ENCODE results near the gene IRAK2. TPM values are rescaled to one million over a fixed set of nuclear protein-coding genes. Genes with fewer than 3 reads are reported as not detected.

Gene IRAK2
- polyA plus RNA-seq, 3 donors: 0.69 to 0.99 (median 0.97) TPM

- no peak for DNase-seq (ENCODE audit: low read depth in 3 of 3, low spot score in 2 of 3)
Measured at GRCh38 chr3:10217359-10217758, 52.6 kb downstream of the IRAK2 start.

GRCh38 chr3:10219737-10220136 lies 55.0 kb downstream of the IRAK2 start:
- DNase-seq (ENCODE audit: low read depth in 3 of 3, low spot score in 2 of 3): no peak

DNA sequence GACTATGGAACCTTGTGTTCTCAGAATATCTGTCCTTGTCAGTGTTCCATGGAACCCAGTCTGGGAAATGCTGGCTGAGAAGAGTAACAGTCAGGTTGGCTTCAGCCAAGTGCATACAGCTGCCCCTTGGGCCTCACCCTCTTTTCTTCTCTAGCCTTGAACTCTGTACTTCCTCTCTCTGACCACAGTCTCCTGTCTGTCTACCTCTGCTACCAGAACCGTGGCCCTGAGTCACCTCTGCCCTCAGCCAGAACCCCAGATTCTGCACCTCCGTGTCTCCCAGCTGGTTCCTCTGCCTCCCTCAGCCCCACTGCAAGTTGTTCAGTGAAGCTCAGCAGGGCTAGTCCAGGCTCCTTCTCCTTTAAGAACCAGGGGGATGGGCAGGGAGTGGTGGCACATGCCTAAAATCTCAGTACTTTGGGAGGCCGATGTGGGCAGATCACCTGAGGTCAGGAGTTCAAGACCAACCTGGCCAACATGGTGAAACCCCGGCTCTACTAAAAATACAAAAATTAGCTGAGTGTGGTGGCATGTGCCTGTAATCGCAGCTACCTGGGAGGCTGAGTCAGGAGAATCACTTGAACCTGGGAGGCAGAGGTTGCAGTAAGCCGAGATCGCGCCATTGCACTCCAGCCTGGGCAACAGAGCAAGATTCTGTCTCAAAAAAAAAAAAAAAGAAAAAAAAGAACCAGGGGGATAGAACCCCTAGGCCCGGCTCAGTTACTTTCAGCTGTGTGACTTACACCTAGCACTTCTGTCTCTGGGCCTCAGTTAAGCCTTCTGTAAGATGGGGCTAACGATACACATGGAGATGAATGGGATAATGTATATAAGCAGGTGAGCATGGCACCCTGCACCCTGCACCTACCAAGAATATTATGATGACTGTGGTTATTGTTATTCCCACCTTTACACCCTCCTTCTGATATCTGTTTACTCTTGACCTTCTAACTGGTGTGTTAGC lies 59.2 kb downstream of the IRAK2 start:
- DNase-seq (ENCODE audit: low read depth in 3 of 3, low spot score in 2 of 3): no peak

GRCh38 chr3:10224794-10225665 lies 60.3 kb downstream of the IRAK2 start:
- DNase-seq (ENCODE audit: low read depth in 3 of 3, low spot score in 2 of 3): no peak

DNA sequence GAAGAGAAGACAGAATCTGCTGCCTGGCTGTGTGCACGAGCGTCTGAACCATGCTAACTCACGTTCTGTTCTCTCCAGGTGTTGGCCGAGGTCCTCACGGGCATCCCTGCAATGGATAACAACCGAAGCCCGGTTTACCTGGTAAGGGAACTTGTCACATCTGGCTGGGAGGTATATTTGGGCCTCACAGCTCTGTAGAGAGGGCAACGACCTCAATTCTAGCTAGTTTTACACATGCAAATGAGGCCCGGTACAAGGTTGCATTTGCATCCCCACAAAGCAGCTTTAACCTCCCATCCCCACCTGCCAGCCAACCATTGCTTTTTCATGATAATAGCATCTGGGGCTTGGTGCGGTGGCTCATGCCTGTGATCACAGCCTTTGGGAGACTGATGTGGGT lies 61.6 kb downstream of the IRAK2 start:
- DNase-seq (ENCODE audit: low read depth in 3 of 3, low spot score in 2 of 3): no peak

- no peak for DNase-seq (ENCODE audit: low read depth in 3 of 3, low spot score in 2 of 3)
Measured at GRCh38 chr3:10228248-10228950, 63.7 kb downstream of the IRAK2 start.

- DNase-seq (ENCODE audit: low read depth in 3 of 3, low spot score in 2 of 3): no peak
Measured at GRCh38 chr3:10229576-10229975, 64.9 kb downstream of the IRAK2 start.

GRCh38 chr3:10232137-10232536 lies 67.4 kb downstream of the IRAK2 start:
- no peak for DNase-seq (ENCODE audit: low read depth in 3 of 3, low spot score in 2 of 3)

DNA sequence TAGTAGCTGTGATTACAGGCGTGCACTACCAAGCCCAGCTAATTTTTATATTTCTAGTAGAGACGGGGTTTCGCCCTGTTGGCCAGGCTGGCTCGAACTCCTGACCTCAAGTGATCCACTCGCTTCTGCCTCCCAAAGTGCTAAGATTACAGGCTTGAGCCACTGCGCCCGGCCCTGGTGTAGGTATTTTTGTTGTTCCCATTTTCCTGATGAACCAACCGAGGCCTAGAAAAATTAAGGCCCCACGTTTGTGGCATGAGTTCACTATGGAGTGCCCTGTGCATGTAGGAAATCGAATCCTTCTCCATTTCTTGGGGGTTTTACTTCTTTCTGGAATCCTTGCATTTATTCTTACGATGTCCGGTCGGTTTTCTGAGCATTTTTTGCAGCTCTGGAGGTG lies 69.3 kb downstream of the IRAK2 start:
- DNase-seq (ENCODE audit: low read depth in 3 of 3, low spot score in 2 of 3): no peak

DNA sequence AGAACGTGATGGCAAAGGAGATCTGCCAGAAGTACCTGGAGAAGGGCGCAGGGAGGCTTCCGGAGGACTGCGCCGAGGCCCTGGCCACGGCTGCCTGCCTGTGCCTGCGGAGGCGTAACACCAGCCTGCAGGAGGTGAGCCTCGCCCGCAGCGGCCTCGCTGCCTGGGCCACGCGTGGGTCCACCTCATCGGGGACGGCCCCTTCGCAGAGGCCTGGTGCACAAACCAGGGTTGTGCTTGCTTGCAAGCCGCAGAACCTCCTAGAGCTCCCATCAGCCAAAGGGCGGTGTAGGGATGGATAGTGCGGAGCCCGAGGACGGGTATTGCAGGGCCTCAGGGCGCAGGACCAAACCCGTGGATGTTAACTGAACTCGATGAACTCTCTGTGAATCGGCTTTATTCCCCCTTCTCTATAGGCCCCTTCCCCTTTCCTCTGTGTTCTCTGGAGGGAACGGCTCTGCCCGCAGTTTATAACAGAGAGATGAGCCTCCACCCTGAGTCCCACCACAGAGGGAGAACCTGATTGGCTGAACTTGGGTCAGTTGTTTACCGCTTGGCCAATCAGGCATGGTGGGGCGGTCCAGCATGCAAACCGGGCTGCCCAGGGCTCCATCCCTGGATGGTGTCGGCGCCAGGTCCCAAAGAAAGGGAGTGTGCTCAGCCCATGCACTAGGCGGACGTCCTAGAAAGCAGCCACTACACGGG lies 70.0 kb downstream of the IRAK2 start:
- DNase-seq (ENCODE audit: low read depth in 3 of 3, low spot score in 2 of 3): no peak

GRCh38 chr3:10235551-10235950 lies 70.8 kb downstream of the IRAK2 start:
- no peak for DNase-seq (ENCODE audit: low read depth in 3 of 3, low spot score in 2 of 3)

GRCh38 chr3:10238345-10239183 lies 73.8 kb downstream of the IRAK2 start:
- DNase-seq (ENCODE audit: low read depth in 3 of 3, low spot score in 2 of 3): no peak

DNA sequence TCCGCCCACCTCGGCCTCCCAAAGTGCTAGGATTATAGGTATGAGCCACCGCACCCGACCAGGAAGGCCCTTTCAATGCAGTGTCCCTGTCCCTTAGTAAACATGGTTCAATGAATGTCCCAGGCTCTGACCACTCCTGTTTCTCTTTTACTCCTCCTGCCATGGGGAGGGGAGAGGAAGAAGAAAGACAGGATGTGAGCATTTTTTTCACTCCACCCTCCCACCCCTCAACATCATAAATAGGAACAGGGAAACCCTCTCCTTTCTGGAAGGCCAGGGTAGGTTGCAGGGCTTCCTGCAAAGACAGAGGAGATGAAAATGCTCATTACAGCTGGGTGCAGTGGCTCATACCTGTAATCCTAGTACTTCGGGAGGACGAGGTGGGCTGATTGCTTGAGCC lies 76.1 kb downstream of the IRAK2 start:
- DNase-seq (ENCODE audit: low read depth in 3 of 3, low spot score in 2 of 3): no peak

DNA sequence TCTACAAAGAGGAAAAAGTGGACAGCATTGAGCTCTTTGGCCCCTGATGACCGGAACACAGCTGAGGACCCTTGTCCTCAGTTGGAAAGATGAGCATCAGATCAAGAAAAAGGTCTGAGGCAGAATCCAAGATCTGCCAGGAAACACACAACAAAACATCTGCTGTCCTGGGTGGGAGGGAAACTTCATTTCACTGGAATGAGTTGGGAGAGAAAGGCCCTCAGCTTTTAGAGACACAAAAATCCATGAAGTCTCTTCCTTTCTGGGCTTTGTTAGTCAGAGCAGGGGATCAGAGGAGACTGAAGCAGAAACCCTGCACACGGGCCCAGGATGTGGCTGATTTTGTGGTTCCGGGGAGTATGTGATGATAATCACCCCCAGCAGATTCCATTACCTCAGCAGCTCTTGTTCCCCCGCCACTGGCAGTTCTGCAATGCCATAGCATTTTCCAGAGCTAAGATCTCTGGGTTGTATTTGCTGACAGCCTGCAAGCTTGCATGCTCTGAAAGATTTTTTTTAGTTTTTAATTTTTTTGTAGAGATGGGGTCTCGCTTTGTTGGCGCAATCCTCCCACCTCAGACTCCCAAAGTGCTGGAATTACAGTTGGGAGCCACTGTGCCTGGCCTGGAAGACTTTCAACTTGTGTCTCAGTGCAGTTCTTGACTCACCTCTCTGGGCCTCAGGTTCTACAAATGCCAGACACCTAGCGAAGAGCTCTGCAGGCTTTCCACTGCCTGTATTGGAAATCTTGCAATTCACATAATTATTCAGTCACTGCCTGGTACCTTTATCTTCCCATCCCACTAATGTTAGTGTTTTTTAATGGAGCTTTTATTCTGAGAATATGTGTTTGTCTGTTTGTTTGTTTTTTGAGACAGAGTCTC lies 77.7 kb downstream of the IRAK2 start:
- DNase-seq (ENCODE audit: low read depth in 3 of 3, low spot score in 2 of 3): no peak

DNA sequence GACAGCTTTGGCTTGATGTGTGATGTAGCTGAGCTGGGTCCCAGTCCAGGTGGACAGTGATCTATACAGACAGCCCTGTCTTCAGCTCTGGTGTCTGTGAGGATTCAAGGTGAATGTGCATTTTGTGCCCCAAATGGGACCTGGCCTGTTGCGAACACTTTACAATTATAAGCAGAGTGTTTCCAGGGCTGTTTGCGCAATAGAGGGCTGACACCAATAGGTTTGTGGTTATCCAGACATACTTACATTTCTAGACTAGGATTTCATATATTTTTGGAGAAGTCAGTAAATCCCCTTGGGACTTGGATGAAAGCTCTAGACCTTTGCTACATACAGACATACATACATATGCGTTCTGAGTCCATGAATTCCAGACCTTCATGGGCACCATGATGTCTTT lies 79.3 kb downstream of the IRAK2 start:
- no peak for DNase-seq (ENCODE audit: low read depth in 3 of 3, low spot score in 2 of 3)

DNA sequence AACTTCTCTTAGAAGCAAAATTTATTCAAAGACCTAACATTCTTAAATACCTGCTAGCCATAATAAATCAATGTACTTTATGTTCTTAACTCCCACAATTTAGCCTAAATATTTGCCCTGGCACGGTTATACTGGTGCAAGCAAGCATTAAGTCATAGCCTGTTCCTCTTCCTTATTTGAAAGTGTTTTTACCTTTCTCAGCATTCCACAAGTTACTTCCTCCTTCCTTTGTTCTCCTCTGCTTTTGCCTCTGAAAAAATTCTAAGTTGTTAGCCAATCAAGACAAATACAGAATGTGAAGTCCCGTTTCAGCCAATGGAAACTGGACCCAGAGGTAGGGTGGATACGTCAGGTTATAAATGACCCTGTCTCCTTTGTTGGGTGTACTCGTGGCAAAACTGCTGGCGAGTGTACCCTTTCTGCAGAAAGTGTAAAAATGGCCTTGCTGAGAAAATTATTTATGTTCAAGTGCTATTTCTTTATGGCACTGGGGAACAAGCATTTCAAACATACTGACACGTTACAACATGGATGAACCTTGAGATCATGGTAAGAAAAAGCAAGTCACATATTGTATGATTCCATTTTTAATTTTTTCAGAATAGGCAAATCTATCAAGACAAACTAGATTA lies 80.5 kb downstream of the IRAK2 start:
- no peak for DNase-seq (ENCODE audit: low read depth in 3 of 3, low spot score in 2 of 3)

DNA sequence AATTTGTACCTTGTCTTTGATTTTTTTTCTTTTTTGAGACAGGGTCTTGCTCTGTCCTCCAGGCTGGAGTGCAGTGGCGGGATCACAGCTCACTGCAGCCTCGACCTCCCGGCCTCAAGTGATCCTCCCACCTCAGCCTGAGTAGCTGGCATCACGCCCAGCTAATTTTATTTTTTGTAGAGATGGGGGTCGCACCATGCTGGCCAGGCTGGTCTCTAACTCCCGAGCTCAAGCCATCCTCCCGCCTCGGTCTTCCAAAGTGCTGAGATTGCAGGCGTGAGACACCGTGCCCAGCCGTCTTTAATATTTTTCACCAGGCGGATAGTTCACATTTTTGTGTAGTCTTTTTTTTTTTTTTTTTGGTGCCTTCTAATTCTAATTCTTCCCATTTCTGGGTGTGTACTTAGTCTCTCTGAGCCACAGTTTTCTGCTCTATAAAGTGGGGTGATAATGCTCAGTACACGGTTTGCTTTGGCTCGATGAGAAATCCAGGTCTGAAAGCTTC lies 83.0 kb downstream of the IRAK2 start:
- DNase-seq (ENCODE audit: low read depth in 3 of 3, low spot score in 2 of 3): no peak

Data from right renal cortex interstitium (tissue), 3 donors.